Gastrocnemius medialis (tissue), 4 donors: ENCODE data around the gene REEP1.

Experiments used
- POLR2A ChIP-seq, 2 donors: fragments of 450-650 bp; IDR thresholded peaks; one replicate each; pipeline ENCODE4 v1.6.1; 2017; ENCODE audit warnings: antibody characterized with exemption in 2 of 2, mild to moderate bottlenecking in 2 of 2, moderate library complexity in 2 of 2
- TF ChIP-seq, protein P1 (sequence below), 5 experiments: fragments of 450-650 bp in 3 of 5; fragments of 200-600 bp in 2 of 5; sonication (generic) in 2 of 5; IDR thresholded peaks in 4 of 5; conservative IDR thresholded peaks in 1 of 5; 1 replicate in 4 of 5; 2 replicates in 1 of 5; pipeline ENCODE4 v1.5.1; 2016 to 2019; ENCODE audit warnings: antibody characterized with exemption in 5 of 5, mild to moderate bottlenecking in 3 of 5, moderate library complexity in 3 of 5

DNA sequence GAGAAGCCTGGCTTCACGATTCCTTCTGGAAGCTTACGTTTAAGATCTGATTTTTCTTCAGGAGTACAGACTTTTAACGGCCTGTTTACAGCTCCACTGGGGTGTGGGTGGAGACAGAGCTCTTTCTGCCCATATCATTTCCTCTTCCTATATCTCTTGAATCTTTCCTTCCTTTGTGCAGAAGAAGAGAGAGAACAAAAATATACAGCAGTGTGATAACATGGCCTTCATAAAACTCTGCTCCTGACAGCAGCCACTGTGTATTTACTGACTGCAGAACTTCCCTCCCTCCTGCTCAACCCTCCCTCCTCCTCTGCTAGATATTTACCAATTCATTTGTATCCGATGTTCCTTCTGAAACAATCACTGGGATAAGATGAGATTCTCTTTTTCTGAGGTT, 34.1 kb upstream of the REEP1 start:
- TF ChIP-seq, protein P1, sequence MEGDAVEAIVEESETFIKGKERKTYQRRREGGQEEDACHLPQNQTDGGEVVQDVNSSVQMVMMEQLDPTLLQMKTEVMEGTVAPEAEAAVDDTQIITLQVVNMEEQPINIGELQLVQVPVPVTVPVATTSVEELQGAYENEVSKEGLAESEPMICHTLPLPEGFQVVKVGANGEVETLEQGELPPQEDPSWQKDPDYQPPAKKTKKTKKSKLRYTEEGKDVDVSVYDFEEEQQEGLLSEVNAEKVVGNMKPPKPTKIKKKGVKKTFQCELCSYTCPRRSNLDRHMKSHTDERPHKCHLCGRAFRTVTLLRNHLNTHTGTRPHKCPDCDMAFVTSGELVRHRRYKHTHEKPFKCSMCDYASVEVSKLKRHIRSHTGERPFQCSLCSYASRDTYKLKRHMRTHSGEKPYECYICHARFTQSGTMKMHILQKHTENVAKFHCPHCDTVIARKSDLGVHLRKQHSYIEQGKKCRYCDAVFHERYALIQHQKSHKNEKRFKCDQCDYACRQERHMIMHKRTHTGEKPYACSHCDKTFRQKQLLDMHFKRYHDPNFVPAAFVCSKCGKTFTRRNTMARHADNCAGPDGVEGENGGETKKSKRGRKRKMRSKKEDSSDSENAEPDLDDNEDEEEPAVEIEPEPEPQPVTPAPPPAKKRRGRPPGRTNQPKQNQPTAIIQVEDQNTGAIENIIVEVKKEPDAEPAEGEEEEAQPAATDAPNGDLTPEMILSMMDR (IDR thresholded peaks at IDR 0.05 in 4 of 5, conservative IDR thresholded peaks at IDR 0.05 in 1 of 5) = no peak
- no peak for TF ChIP-seq POLR2A (IDR thresholded peaks at IDR 0.05)
